GM19455 (cell line): ENCODE data around the gene RPS6KC1.
A peak's percentile ranks its signal among the peaks of the same experiment; 100 is the strongest.
"Not testable (repeated sequence)": the region's sequence is repeated elsewhere in the genome, so short reads cannot be mapped to it uniquely, and the experiment has no call there.

ENCODE experiments used
- ATAC-seq: cut with Tn5 transposase; IDR thresholded peaks from one replicate; pipeline ENCODE4 v1.9.1; 2021; ENCODE audit not compliant: unreplicated experiment

The RPS6KC1 gene

GRCh38 chr1:213200630-213201029 is 149.6 kb downstream of the RPS6KC1 start:
- no peak for ATAC-seq

- no peak for ATAC-seq
These were observed 150.5 kb downstream of the RPS6KC1 start for GRCh38 chr1:213201380-213202155.

GRCh38 chr1:213211201-213211600 is 160.2 kb downstream of the RPS6KC1 start:
- ATAC-seq: no peak

- not testable (repeated sequence) for ATAC-seq
These were observed 168.0 kb downstream of the RPS6KC1 start for GRCh38 chr1:213219076-213219475.

- ATAC-seq: no peak
These were observed 170.2 kb downstream of the RPS6KC1 start for GRCh38 chr1:213221209-213221608.

GRCh38 chr1:213227458-213227857 is 176.4 kb downstream of the RPS6KC1 start:
- no peak for ATAC-seq

- no peak for ATAC-seq
These were observed 180.8 kb downstream of the RPS6KC1 start for GRCh38 chr1:213231795-213232231.

- ATAC-seq: no peak
These were observed 191.8 kb downstream of the RPS6KC1 start for GRCh38 chr1:213242883-213243282.

- peak; percentile 65 for ATAC-seq
These were observed 193.6 kb downstream of the RPS6KC1 start for GRCh38 chr1:213244664-213245091.

GRCh38 chr1:213245260-213245910 is 194.3 kb downstream of the RPS6KC1 start:
- ATAC-seq: no peak

- no peak for ATAC-seq
These were observed 196.0 kb downstream of the RPS6KC1 start for GRCh38 chr1:213247038-213247437.

- ATAC-seq: no peak
These were observed 198.4 kb downstream of the RPS6KC1 start for GRCh38 chr1:213249395-213249794.

GRCh38 chr1:213250041-213250440 is 199.0 kb downstream of the RPS6KC1 start:
- no peak for ATAC-seq

GRCh38 chr1:213250446-213250845 is 199.4 kb downstream of the RPS6KC1 start:
- no peak for ATAC-seq

- no peak for ATAC-seq
These were observed 200.9 kb downstream of the RPS6KC1 start for GRCh38 chr1:213251972-213252371.

GRCh38 chr1:213256438-213257087 is 205.5 kb downstream of the RPS6KC1 start:
- ATAC-seq: peak; percentile 81

- ATAC-seq: no peak
These were observed 209.5 kb downstream of the RPS6KC1 start for GRCh38 chr1:213260311-213261075.

GRCh38 chr1:213264531-213264930 is 213.5 kb downstream of the RPS6KC1 start:
- ATAC-seq: no peak

- no peak for ATAC-seq
These were observed 216.1 kb downstream of the RPS6KC1 start for GRCh38 chr1:213266983-213267772.

- no peak for ATAC-seq
These were observed 217.2 kb downstream of the RPS6KC1 start for GRCh38 chr1:213268221-213268620.
